ENCODE data around the gene STX8. TPM values are rescaled to one million over a fixed set of nuclear protein-coding genes. Genes with fewer than 3 reads are reported as not detected.
"Not testable (repeated sequence)": the region's sequence is repeated elsewhere in the genome, so short reads cannot be mapped to it uniquely, and the experiment has no call there.

STX8 gene
- polyA plus RNA-seq, 1 experiment, result 44.7 TPM

GRCh38 chr17:9342225-9342624 is 233.4 kb downstream of the STX8 start:
- H3K27me3 ChIP-seq (ENCODE audit: control insufficient read depth, insufficient read depth, low read length), result no peaks in the 10 kb centered on the region
- TF ChIP-seq, protein P1, sequence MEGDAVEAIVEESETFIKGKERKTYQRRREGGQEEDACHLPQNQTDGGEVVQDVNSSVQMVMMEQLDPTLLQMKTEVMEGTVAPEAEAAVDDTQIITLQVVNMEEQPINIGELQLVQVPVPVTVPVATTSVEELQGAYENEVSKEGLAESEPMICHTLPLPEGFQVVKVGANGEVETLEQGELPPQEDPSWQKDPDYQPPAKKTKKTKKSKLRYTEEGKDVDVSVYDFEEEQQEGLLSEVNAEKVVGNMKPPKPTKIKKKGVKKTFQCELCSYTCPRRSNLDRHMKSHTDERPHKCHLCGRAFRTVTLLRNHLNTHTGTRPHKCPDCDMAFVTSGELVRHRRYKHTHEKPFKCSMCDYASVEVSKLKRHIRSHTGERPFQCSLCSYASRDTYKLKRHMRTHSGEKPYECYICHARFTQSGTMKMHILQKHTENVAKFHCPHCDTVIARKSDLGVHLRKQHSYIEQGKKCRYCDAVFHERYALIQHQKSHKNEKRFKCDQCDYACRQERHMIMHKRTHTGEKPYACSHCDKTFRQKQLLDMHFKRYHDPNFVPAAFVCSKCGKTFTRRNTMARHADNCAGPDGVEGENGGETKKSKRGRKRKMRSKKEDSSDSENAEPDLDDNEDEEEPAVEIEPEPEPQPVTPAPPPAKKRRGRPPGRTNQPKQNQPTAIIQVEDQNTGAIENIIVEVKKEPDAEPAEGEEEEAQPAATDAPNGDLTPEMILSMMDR (IDR thresholded peaks at IDR 0.05; ENCODE audit: insufficient read depth, low read depth, low read length), result no peak
- ChIA-PET POLR2A (no interaction called here), CTCF (no interaction called here)
- no peak overlapping the region for H3K4me3 ChIP-seq (ENCODE audit: low read depth, low read length)
- H3K36me3 ChIP-seq (ENCODE audit: control insufficient read depth, insufficient read depth, low read length), result no peaks in the 10 kb centered on the region
- DNase-seq (ENCODE audit: low read depth), result no peak

GRCh38 chr17:9339958-9340357 is 235.7 kb downstream of the STX8 start:
- no peaks in the 10 kb centered on the region for H3K27me3 ChIP-seq (ENCODE audit: control insufficient read depth, insufficient read depth, low read length)
- CTCF ChIA-PET, result interaction anchor here (0.6 kb wide), 1 partner anchor 47 kb away, joined by 3 read pairs; no protein-coding TSS in a partner anchor
- H3K36me3 ChIP-seq (ENCODE audit: control insufficient read depth, insufficient read depth, low read length), result no peaks in the 10 kb centered on the region
- POLR2A ChIA-PET, result no interaction called here
- TF ChIP-seq, protein P1 (IDR thresholded peaks at IDR 0.05; ENCODE audit: insufficient read depth, low read depth, low read length), result no peak
- no peak overlapping the region for H3K4me3 ChIP-seq (ENCODE audit: low read depth, low read length)
- no peak for DNase-seq (ENCODE audit: low read depth)

- H3K27me3 ChIP-seq (ENCODE audit: control insufficient read depth, insufficient read depth, low read length); H3K4me3 ChIP-seq (ENCODE audit: low read depth, low read length); H3K36me3 ChIP-seq (ENCODE audit: control insufficient read depth, insufficient read depth, low read length); DNase-seq (ENCODE audit: low read depth): not testable (repeated sequence)
- ChIA-PET CTCF (interaction anchor here (0.6 kb wide), 1 partner anchor 46 kb away, joined by 3 read pairs; no protein-coding TSS in a partner anchor), POLR2A (interaction anchor here (0.6 kb wide), 1 partner anchor 11 kb away, joined by 6 read pairs; no protein-coding TSS in a partner anchor)
Observed at GRCh38 chr17:9339482-9339881, 236.1 kb downstream of the STX8 start.

DNA sequence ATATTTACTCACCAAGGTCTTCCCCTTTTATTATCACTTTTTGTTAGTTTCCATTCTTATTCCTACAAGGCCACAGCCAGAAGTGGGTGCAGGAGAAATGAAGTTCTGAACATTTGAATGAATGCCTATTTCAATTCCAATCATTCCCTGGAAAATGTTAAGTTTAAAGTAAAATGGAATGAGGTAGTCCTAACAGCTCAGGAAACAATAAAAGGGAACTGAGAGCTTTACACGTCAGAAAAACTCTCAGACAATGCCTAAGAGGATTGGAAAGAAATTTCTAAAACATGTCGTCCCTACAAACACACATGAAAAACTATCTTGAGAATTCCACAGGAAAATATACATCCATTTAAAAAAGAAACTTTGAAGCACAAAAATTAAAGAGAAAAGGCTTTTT is 238.8 kb downstream of the STX8 start:
- TF ChIP-seq, protein P1 (IDR thresholded peaks at IDR 0.05; ENCODE audit: insufficient read depth, low read depth, low read length), result no peak
- Histone ChIP-seq H3K36me3 (ENCODE audit: control insufficient read depth, insufficient read depth, low read length) (no peaks in the 10 kb centered on the region), H3K4me3 (ENCODE audit: low read depth, low read length) (no peak overlapping the region), H3K27me3 (ENCODE audit: control insufficient read depth, insufficient read depth, low read length) (no peaks in the 10 kb centered on the region)
- no peak for DNase-seq (ENCODE audit: low read depth)
- ChIA-PET CTCF (no interaction called here), POLR2A (no interaction called here)

- CTCF ChIA-PET, result no interaction called here
- POLR2A ChIA-PET, result no interaction called here
- TF ChIP-seq, protein P1 (IDR thresholded peaks at IDR 0.05; ENCODE audit: insufficient read depth, low read depth, low read length), result no peak
- Histone ChIP-seq H3K4me3 (ENCODE audit: low read depth, low read length) (no peak overlapping the region), H3K27me3 (ENCODE audit: control insufficient read depth, insufficient read depth, low read length) (no peaks in the 10 kb centered on the region), H3K36me3 (ENCODE audit: control insufficient read depth, insufficient read depth, low read length) (no peaks in the 10 kb centered on the region)
- no peak for DNase-seq (ENCODE audit: low read depth)
Observed at GRCh38 chr17:9334536-9335446, 240.8 kb downstream of the STX8 start.
